NCI-H1417 (cell line): ENCODE results near the gene SLC49A4.

Experiments
- DNase-seq, 3 experiments: peaks; one replicate each; lab custom pipeline; 2025; lab: John Stamatoyannopoulos, UW

Gene SLC49A4

DNA sequence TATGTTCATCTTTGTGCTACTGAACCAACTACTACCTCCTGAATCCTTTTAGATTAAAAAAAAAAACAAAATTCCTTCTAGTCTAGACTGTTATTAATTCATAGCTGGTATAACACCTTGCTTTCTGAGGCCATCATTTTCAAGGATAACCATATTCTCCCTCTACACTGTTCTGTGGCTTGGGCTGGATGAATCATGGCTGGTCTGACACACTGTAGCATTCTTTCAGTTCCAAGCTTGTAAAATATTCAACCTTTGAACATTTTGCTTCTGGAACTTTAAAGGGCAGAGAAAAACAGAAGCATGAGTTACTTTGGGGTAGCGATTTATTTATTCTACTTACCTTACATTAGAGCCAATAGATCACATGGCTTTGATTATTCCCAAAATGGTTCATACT, 8.8 kb upstream of the SLC49A4 start:
- DNase-seq: no peak

DNA sequence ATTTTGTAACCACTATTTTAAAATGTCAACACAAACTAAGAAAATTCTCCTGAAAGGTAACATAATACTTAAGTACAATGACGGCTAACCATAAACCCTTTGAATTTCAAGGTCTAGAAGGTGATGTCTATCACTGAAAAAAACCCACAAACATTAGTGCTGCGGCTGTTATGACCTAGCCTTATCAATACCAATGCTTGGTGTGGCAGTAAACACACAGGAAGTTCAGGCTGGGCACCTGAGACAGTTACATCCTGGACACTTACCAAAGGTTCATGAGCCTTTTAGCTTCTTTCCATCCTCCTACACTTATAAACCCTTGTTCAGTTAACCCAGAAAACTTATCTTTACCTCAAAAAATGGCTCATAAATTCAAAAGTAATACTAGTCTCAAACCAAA, 7.0 kb upstream of the SLC49A4 start:
- no peak for DNase-seq

DNA sequence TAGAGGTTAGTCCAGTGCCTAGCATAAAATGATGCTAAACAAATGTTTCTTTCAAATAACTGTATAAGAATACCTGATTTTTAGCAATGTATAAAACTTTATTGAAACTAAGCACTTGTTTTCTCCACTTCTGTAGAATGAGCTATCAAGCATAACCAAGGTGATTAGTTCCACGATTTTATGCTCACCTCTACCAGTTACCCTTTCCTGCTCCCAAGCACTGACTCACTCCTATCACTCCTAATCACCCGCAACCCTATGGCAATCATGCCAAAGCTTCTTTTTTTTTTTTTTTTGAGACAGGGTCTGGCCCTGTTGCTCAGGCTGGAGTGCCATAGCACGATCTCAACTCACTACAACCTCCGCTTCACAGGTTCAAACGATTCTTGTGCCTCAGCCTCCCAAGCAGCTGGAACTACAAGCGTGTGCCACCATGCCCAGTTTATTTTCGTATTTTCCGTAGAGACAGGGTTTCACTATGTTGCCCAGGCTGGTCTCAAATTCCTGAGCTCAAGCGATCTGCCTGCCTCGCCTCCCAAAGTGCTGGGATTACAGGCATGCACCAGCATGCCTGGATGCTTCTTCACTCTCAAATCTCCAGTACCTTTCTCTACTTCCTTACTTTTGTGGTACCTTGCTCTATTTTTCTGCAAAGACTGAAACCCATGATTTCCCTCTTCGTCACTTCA, 5.1 kb upstream of the SLC49A4 start:
- DNase-seq: no peak

GRCh38 chr3:122793568-122794416, 1.1 kb upstream of the SLC49A4 start, which contains the start of gene HSPBAP1:
TSS of gene HSPBAP1 (minus strand) at chr3:122793831. CDS start at chr3:122793680, 151 bp downstream.
- no peak for DNase-seq

DNA sequence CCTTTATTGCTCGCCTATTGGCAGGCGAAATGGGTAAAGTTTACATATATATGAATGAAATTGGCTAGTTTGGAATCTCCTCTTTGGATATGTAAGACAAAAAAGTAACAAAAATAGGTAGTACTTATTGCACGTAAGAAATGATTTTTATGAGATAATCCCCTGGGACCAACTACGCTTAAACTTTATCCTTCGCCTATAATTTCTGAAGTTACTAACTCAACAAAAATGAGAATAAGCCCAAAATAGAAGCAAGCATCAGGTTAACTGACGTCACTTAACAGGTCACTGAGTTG, 438 bp upstream of the SLC49A4 start:
- no peak for DNase-seq

DNA sequence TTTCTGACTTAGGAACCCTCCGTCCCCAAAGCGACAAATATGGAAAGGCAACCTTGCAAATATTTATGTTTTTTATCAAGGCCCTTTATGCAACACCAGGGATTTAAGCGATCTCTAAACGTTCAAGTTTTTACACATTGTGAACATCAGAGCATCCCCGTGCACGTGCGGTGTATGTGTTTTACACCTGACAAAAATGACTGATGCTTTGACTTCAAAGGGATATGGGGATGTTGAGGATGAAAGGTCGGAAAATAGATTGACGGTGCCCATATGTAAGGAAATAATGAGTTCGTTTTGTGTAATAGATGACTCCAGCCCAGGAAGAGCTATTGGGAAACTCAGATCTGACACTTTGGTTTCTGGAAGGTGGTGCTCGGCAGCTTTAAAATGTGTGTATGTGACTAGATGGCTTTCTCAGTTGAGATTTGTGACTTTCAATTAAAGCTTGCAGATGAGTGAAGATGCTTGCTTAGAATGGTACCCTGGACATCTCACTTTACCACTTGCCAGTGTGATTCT, 866 bp downstream of the SLC49A4 start:
- no peak for DNase-seq

DNA sequence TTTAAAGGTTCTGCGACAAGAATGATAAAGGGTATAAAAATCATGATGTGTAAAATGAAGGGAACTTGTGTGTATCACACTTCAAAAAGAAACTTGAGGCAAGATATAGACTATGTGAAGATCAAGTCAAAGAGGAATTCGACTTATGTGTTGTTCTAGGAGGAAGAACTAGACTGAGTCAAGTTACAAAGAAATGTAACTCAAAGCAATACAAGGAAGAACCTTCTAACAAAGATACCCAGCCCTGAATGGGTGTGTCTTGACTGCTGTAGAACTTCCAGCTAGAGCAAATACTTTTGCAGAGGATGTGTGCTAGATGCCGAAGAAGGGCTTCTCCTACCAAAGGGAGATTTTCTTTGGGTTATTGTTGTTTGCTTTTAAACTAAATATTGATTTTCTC, 2.4 kb downstream of the SLC49A4 start:
- no peak for DNase-seq

DNA sequence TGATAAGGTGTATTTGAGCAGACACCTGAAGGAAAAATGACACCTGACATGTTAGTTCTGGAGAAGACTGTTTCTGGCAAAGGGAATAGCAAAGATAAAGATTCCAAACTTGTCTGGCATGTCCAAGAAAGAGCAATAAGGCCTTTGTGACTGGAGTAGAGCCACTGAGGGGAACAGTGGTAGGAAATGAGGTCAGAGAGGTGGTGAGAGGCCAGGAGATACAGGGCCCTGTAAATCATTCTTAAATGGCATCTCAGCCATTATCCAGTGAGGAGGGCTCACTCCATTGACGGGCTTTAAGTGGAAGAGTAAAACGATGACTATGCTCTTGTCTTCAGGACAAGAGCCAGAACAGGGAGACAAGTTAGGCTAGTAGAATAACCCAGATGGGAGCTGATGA, 4.5 kb downstream of the SLC49A4 start:
- no peak for DNase-seq

DNA sequence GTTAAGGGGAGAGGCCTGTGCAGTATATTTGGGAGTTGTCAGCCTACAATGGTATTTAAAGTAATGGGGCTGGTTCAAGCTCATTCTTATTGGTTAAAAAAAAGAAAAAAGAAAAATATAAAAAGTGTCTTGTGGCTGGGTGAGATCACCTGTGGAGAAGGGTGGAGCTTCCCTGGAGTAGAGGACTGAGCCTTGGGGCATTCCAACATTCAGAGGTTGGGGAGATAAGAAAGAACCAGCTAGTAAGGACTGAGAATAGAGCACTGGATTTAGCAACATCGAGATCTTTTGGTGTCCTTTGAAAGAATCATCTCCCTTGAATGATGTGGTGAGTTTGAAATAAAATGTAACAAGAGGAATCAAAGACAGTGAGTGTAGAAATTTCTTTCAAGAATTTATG, 5.2 kb downstream of the SLC49A4 start:
- DNase-seq: no peak

DNA sequence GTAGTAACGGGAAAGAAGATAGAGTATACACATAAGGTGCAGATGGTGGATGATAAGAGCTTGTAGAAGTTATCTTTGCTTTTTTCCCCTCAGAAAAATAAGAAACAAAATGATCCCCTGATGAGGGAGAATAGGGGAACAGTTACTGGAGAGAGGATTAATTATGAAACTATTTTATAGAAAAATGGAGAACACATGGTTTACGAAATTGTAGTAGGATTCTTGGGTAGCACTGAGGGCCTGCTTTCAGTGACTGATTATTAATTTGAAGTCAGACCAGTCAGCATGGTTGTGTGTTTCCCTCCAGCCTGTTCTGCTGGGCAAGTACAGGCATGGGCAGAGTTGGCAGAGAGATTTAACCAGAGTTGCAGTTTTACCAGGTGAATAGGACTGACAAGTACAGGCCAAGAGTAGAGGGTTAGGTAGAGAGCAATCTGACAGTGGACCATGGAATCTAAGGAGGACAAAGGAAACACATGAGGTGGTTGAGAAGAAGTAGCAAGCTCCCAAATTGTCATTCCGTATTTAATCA, 5.9 kb downstream of the SLC49A4 start:
- no peak for DNase-seq

DNA sequence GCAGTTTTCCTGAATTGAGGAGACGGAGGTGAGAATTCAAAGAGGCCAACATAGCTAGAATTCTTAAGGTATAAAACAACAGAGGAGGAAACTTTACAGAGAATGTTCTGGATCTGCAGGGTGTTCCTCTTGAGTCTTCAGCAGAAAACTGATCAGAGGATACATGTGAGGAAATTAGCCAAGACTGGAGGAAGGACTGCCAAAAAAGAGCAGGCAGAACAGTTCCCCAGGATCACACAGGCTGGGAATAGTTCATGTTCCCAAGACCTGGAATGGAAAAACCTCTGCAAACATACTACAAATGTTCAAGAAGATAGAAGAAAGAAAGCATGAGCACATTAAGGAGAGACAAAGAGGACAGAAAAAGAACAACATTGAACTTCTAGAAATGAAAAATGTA, 7.5 kb downstream of the SLC49A4 start:
- DNase-seq: no peak

- DNase-seq: no peak
These were observed 9.1 kb downstream of the SLC49A4 start for GRCh38 chr3:122803977-122804376.

- DNase-seq: no peak
These were observed 15.9 kb downstream of the SLC49A4 start for GRCh38 chr3:122810734-122811133.

DNA sequence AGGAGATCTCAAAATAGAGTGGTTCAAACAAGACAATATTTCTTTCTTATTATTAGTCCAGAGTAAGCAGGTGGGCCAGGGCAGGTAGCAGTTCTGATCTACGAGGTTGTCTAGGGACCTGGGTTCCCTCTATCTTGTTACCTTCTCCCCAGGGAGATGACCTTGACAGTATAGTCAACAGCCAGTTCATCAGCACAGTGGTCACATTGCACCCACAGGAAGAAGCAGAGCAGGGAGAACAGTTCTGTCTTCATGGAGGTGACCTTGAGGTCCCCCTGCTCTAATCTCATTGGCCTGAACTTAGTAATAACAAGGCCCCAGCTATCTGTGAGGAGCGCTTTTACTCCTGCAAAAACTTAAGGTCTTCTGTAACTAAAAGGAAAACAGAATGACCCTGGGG, 21.7 kb downstream of the SLC49A4 start:
- DNase-seq: no peak

DNA sequence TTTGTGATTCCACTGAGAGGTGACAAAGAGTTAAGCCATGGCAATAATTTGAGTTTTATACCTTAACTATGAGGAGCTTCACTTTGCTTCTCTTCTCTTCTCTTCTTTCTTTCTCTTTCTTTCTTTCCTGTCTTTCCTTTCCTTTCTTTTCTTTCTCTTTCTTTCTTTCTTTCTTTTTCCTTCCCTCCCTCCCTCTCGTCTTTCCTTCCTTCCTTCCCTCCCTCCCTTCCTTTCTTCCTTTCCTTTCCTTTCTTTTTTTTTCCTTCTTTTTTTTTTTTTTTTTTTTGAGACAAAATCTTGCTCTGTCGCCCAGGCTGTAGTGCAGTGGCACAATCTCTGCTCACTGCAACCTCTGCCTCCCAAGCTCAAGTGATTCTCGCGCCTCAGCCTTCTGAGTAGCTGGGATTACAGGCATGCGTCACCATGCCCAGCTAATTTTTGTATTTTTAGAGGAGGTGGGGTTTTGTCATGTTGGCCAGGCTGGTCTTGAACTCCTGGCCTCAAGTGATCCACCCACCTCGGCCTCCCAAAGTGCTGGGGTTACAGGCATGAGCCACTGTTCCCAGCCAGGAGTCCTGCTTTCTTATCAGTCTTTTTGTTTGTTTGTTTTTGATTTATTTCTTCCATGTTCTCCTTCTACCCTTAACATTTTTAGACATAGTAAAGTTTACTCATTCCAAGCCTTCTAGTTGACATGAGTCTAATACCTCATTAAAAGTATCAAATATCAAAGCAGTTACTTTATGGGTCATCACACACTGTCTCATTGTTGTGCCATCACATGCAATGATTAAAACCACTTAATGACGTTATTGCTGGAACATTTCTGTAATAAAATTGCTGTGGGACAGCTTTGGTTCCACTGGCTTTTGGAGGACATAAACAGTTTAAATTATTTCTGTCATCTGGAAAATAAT, 29.9 kb downstream of the SLC49A4 start:
- no peak for DNase-seq

DNA sequence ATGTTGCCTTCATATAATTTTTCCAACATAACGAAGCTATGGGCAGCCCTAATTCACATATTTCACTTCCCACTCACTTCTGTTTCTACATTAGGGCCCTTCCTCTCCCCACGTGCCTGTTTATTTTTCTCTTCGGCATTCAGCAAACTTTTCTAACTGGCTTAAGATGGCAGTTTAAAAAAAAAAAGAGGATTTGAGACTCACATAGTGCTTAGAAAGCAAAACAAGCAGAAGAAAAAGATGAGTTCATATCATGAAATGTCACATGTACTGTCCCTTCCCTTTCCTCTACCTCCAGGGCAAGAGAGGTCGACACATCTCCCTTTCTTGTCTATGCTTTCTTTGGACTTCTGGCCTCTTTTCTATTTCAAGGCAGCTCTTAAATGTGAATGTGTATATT, 30.6 kb downstream of the SLC49A4 start:
- DNase-seq: no peak

- peak in 1 of 3 experiments; percentile 9 for DNase-seq
These were observed 31.4 kb downstream of the SLC49A4 start for GRCh38 chr3:122826278-122826677.

DNA sequence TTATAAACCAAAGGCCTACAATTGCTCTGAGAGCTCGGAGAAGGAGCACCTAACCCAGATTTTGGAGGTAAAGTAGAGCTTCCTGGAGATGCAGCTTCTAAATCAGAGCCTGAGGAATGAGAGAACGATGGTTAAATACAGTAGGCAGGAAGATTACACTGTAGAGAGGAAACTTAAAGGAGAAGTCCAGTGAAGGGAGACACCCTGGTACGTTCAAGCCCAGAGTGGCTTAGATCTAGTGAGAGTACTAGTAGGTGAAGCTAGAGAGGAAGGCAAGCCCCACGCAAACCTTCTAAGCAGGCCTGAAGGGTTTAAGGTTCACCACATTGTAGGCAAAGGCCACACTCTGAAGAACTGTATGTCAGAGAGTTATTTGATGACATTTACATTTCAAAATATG, 33.4 kb downstream of the SLC49A4 start:
- DNase-seq: no peak

GRCh38 chr3:122835590-122835989, 40.7 kb downstream of the SLC49A4 start:
- no peak for DNase-seq

- peak; percentile 15 to 95 (median 75) for DNase-seq
These were observed 48.7 kb downstream of the SLC49A4 start for GRCh38 chr3:122843604-122844003.

DNA sequence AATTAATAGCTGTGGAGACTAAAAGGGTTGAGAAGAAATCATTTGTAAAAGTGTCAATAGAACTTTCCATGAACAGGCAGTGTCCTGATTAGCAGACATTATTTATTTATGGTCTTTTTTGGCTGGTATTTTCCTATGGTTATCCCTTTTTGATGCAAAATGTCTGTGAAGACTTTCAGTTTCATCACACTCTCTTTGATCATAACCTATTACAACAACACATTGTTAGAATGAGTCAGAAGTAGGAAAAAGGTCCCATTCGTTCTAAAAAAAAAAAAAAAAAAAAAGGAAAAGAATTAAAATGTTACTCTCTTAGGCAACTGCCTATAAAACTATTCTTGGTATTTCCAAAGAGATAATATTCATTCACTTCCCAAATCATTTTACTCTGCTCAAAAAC, 62.1 kb downstream of the SLC49A4 start:
- DNase-seq: no peak

DNA sequence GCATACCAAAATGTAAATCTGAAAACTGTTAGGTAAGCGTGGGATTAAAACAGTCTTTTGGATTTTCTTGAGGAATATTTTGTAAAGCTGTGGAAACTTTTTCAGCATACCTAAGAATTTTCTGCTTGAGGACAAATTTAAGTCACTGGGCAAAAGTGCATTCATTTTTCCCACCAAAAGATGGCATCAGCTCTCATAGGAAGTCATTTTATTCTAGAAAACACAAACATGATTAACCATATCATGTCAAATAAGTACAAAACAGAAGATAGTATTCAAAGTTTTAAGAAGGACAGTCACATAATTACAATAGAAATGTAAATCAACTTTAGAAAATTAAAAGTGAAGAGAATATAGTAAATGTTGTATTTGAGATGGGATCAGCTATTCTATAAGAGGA, 63.5 kb downstream of the SLC49A4 start:
- peak in 1 of 3 experiments; percentile 32 for DNase-seq
